G401.6 (cell line): Measurements from ENCODE around the gene DYRK3.

ENCODE experiments used
- FAIRE-seq: peaks from 2 replicates; lab custom pipeline; 2012; peaks lifted over from hg19 to GRCh38; lab: Jason Lieb, UNC

DYRK3 gene

GRCh38 chr1:206661161-206661820, 26.0 kb downstream of the DYRK3 start:
- no peak for FAIRE-seq

GRCh38 chr1:206662396-206663092, 27.2 kb downstream of the DYRK3 start:
- no peak for FAIRE-seq

GRCh38 chr1:206663362-206663761, 28.0 kb downstream of the DYRK3 start:
- no peak for FAIRE-seq

- FAIRE-seq = no peak
Observed at GRCh38 chr1:206663832-206664652, 28.7 kb downstream of the DYRK3 start.

- FAIRE-seq = no peak
Observed at GRCh38 chr1:206664740-206665139, 29.4 kb downstream of the DYRK3 start.

GRCh38 chr1:206666031-206666561, 30.8 kb downstream of the DYRK3 start:
- FAIRE-seq = no peak

- FAIRE-seq = no peak
Observed at GRCh38 chr1:206666954-206667665, 31.8 kb downstream of the DYRK3 start.

GRCh38 chr1:206668351-206668750, 33.0 kb downstream of the DYRK3 start:
- no peak for FAIRE-seq

GRCh38 chr1:206668874-206669410, 33.6 kb downstream of the DYRK3 start:
- no peak for FAIRE-seq

GRCh38 chr1:206672011-206672688, 36.8 kb downstream of the DYRK3 start:
- FAIRE-seq = no peak

- no peak for FAIRE-seq
Observed at GRCh38 chr1:206672844-206673758, 37.8 kb downstream of the DYRK3 start.

- no peak for FAIRE-seq
Observed at GRCh38 chr1:206674236-206674635, 38.9 kb downstream of the DYRK3 start.

GRCh38 chr1:206674745-206675175, 39.4 kb downstream of the DYRK3 start:
- no peak for FAIRE-seq

- FAIRE-seq = no peak
Observed at GRCh38 chr1:206676499-206676898, 41.2 kb downstream of the DYRK3 start.

- no peak for FAIRE-seq
Observed at GRCh38 chr1:206678490-206678889, 43.2 kb downstream of the DYRK3 start.

GRCh38 chr1:206679738-206680211, 44.4 kb downstream of the DYRK3 start:
- FAIRE-seq = no peak

GRCh38 chr1:206680279-206680678, 44.9 kb downstream of the DYRK3 start:
- no peak for FAIRE-seq

- FAIRE-seq = no peak
Observed at GRCh38 chr1:206681359-206681758, 46.0 kb downstream of the DYRK3 start.

GRCh38 chr1:206682111-206682510, 46.8 kb downstream of the DYRK3 start:
- FAIRE-seq = no peak

- no peak for FAIRE-seq
Observed at GRCh38 chr1:206683313-206683712, 48.0 kb downstream of the DYRK3 start.
